ENCODE results near the gene IQCN. TPM values are rescaled to one million over a fixed set of nuclear protein-coding genes. Genes with fewer than 3 reads are reported as not detected.

Gene IQCN
- total RNA-seq, 2 experiments from 2014 or later: 0.38 to 1.1 TPM

DNA sequence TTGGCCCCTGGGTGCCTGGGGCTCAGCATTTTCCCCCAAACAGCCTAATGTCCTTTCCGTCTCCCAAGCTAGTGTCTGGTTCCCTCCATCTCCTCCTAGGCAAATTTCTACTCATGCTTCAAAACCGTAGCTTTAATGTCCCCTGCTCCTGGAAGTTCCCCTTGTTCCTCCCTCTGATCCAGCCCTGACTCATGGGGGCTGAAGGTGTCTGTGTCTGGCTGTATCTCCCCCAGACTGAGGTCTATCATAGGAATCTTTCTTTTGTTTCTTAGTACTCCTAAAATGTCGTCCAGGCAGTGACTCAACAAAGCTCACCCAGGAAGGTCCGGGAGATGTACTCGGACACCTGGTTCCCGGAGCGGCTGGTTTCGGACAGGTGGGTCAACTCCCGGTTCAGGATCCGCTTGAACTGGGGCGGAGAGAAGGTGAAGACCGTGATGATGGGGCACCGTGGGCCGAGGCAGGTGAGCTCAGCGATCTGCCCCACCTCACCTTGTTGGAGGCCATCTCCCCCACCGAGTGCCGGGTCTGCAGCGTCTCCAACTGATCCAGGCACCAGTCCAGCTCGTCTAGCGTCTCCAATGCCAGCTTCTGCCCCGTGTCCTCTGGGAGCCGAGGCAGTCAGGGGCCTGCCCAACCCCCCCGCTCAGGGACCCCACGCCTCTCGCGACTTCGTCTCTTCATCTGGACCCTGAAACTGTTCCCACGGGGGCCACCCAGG lies 54.2 kb downstream of the IQCN start:
- no peaks in the 10 kb centered on the region for H3K9me3 ChIP-seq (ENCODE audit: low read length)
- no peaks in the 10 kb centered on the region for H3K79me2 ChIP-seq (ENCODE audit: insufficient read depth, low read depth, low read length)
- no peaks in the 10 kb centered on the region for H3K36me3 ChIP-seq (ENCODE audit: insufficient read depth, low read length)
- H3K4me3 ChIP-seq (ENCODE audit: low read depth, low read length, poor library complexity, severe bottlenecking): no peak overlapping the region
- H4K20me1 ChIP-seq (ENCODE audit: insufficient read depth, low read length): no peaks in the 10 kb centered on the region
- ChIA-PET CTCF (ENCODE audit: unreplicated experiment) (no interaction called here), POLR2A (interaction anchor here (0.6 kb wide), 1 partner anchor 132 kb away, joined by 3 read pairs; no protein-coding TSS in a partner anchor)
- H3K27ac ChIP-seq (ENCODE audit: low read depth, low read length, poor library complexity, severe bottlenecking): no peak overlapping the region
- no TSS peak for BruUV-seq (replicated peaks)
- H3K4me1 ChIP-seq (ENCODE audit: insufficient read depth, low read length, poor library complexity, severe bottlenecking): peaks cover 12% of the 10 kb centered on the region
- H3K9me2 ChIP-seq (ENCODE audit: insufficient read depth, low read length): no peaks in the 10 kb centered on the region
- intact Hi-C loops (cut with micrococcal nuclease; ENCODE audit: unreplicated experiment): no loop called here
- TF ChIP-seq EZH2phosphoT487 (IDR thresholded peaks at IDR 0.05; ENCODE audit: borderline replicate concordance, low read depth, low read length): no peak
- TF ChIP-seq, protein P1, sequence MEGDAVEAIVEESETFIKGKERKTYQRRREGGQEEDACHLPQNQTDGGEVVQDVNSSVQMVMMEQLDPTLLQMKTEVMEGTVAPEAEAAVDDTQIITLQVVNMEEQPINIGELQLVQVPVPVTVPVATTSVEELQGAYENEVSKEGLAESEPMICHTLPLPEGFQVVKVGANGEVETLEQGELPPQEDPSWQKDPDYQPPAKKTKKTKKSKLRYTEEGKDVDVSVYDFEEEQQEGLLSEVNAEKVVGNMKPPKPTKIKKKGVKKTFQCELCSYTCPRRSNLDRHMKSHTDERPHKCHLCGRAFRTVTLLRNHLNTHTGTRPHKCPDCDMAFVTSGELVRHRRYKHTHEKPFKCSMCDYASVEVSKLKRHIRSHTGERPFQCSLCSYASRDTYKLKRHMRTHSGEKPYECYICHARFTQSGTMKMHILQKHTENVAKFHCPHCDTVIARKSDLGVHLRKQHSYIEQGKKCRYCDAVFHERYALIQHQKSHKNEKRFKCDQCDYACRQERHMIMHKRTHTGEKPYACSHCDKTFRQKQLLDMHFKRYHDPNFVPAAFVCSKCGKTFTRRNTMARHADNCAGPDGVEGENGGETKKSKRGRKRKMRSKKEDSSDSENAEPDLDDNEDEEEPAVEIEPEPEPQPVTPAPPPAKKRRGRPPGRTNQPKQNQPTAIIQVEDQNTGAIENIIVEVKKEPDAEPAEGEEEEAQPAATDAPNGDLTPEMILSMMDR (conservative IDR thresholded peaks at IDR 0.05; ENCODE audit: low read length): no peak
- H3K4me2 ChIP-seq (ENCODE audit: low read length): no peak overlapping the region
- DNase-seq (ENCODE audit: low spot score): no peak
- no peak overlapping the region for H2AFZ ChIP-seq (ENCODE audit: low read length)

- BruUV-seq (replicated peaks): no TSS peak
- H2AFZ ChIP-seq (ENCODE audit: low read length): no peak overlapping the region
- no peak overlapping the region for H3K4me3 ChIP-seq (ENCODE audit: low read depth, low read length, poor library complexity, severe bottlenecking)
- DNase-seq (ENCODE audit: low spot score): no peak
- no peaks in the 10 kb centered on the region for H3K9me3 ChIP-seq (ENCODE audit: low read length)
- ChIA-PET POLR2A (interaction anchor here (0.7 kb wide), 1 partner anchor 531 kb away, joined by 3 read pairs; no protein-coding TSS in a partner anchor), CTCF (ENCODE audit: unreplicated experiment) (no interaction called here)
- intact Hi-C loops (cut with micrococcal nuclease; ENCODE audit: unreplicated experiment): no loop called here
- TF ChIP-seq, protein P1 (conservative IDR thresholded peaks at IDR 0.05; ENCODE audit: low read length): no peak
- no peak for TF ChIP-seq EZH2phosphoT487 (IDR thresholded peaks at IDR 0.05; ENCODE audit: borderline replicate concordance, low read depth, low read length)
- H3K9me2 ChIP-seq (ENCODE audit: insufficient read depth, low read length): no peaks in the 10 kb centered on the region
- H3K27ac ChIP-seq (ENCODE audit: low read depth, low read length, poor library complexity, severe bottlenecking): no peak overlapping the region
- no peak overlapping the region for H3K4me2 ChIP-seq (ENCODE audit: low read length)
- H3K79me2 ChIP-seq (ENCODE audit: insufficient read depth, low read depth, low read length): no peaks in the 10 kb centered on the region
- H3K4me1 ChIP-seq (ENCODE audit: insufficient read depth, low read length, poor library complexity, severe bottlenecking): no peaks in the 10 kb centered on the region
- no peaks in the 10 kb centered on the region for H3K36me3 ChIP-seq (ENCODE audit: insufficient read depth, low read length)
- no peaks in the 10 kb centered on the region for H4K20me1 ChIP-seq (ENCODE audit: insufficient read depth, low read length)
Observed at GRCh38 chr19:18218600-18218999, 55.7 kb downstream of the IQCN start.

DNA sequence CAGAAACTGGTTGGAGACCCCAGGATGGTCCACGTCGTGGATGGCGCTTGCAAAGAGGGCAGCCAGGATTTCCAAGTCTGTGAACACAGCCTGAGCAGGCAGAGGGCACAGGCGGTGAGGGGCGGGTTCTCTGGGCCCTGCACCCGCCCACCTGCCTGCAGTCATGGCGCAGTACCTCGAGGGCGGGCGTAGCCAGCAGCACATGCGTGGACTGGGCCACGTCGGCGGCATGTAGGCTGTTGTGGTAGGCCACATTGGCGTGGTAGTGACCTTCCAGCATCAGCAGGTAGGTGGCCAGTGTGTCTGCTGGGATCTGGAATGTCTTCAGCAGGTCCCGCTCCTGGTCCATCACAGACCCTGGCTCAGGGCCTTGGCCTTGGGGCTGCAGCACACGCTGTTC lies 56.1 kb downstream of the IQCN start:
- no peak overlapping the region for H3K27ac ChIP-seq (ENCODE audit: low read depth, low read length, poor library complexity, severe bottlenecking)
- no peak for DNase-seq (ENCODE audit: low spot score)
- intact Hi-C loops (cut with micrococcal nuclease; ENCODE audit: unreplicated experiment): no loop called here
- no peaks in the 10 kb centered on the region for H3K9me2 ChIP-seq (ENCODE audit: insufficient read depth, low read length)
- no peaks in the 10 kb centered on the region for H3K9me3 ChIP-seq (ENCODE audit: low read length)
- POLR2A ChIA-PET: no interaction called here
- no peaks in the 10 kb centered on the region for H3K4me1 ChIP-seq (ENCODE audit: insufficient read depth, low read length, poor library complexity, severe bottlenecking)
- no peaks in the 10 kb centered on the region for H4K20me1 ChIP-seq (ENCODE audit: insufficient read depth, low read length)
- CTCF ChIA-PET (ENCODE audit: unreplicated experiment): no interaction called here
- no peak overlapping the region for H3K4me2 ChIP-seq (ENCODE audit: low read length)
- no TSS peak for BruUV-seq (replicated peaks)
- TF ChIP-seq, protein P1 (conservative IDR thresholded peaks at IDR 0.05; ENCODE audit: low read length): no peak
- TF ChIP-seq EZH2phosphoT487 (IDR thresholded peaks at IDR 0.05; ENCODE audit: borderline replicate concordance, low read depth, low read length): no peak
- no peak overlapping the region for H2AFZ ChIP-seq (ENCODE audit: low read length)
- no peak overlapping the region for H3K4me3 ChIP-seq (ENCODE audit: low read depth, low read length, poor library complexity, severe bottlenecking)
- H3K36me3 ChIP-seq (ENCODE audit: insufficient read depth, low read length): no peaks in the 10 kb centered on the region
- no peaks in the 10 kb centered on the region for H3K79me2 ChIP-seq (ENCODE audit: insufficient read depth, low read depth, low read length)
